ENCODE data around the gene STK24. TPM values are rescaled to one million over a fixed set of nuclear protein-coding genes. Genes with fewer than 3 reads are reported as not detected.

STK24 gene
- total and polyA plus RNA-seq, 10 of the 15 experiments (the other 5 are each of a cell fraction or from before 2014, with no cell fraction given): 7.5 to 115 (median 52.9) TPM

DNA sequence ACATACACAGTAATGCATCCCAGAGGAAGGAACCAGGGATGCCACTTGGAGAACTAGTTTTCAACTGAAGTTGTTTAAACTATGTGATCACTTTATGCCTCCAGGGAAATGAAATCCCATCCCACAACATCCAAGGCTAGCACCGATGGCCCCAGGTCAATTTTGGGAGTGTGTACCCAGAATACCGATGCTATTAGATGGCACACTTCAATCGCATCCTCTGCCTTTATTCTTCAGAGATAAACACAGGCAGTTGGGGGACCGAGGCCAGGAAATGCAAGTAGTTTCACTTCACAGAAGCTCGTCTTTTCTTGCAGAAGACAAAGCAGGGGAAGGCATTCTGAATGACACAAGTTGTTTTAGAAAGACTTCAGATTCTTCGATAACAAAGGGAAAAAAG lies 13.8 kb downstream of the STK24 start:
- Histone ChIP-seq H3K79me2 (ENCODE audit: control insufficient read depth, insufficient read depth, low read length) (peaks cover 95% of the 10 kb centered on the region), H3K4me1 (ENCODE audit: control insufficient read depth, insufficient read depth, low read length) (peaks cover 55% of the 10 kb centered on the region), H3K27ac (ENCODE audit: control insufficient read depth, insufficient read depth) (peak overlapping the region; percentile 35), H3K4me2 (ENCODE audit: control insufficient read depth, insufficient read depth) (peak overlapping the region; percentile 11; the same call in 1 of the 2 replicates), H4K20me1 (ENCODE audit: control insufficient read depth, insufficient read depth) (peaks cover 7% of the 10 kb centered on the region), H3K4me3 (peak overlapping the region; percentile 30; the same call in 1 of the 2 replicates), H3K9ac (ENCODE audit: control insufficient read depth, insufficient read depth, low read length) (0 out of 2 replicates have a peak overlapping the region, but pooled peaks have one; percentile 2), H3K9me3 (replicated peaks; ENCODE audit: control insufficient read depth, insufficient read depth, low read length) (no peaks in the 10 kb centered on the region), H3K36me3 (ENCODE audit: control insufficient read depth in 2 of 2, insufficient read depth in 2 of 2, low read length in 1 of 2) (peaks cover 0 to 1% of the 10 kb centered on the region in 2 experiments), H2AFZ (ENCODE audit: control insufficient read depth, low read depth, low read length) (no peak overlapping the region), H3K27me3 (replicated peaks in 1 of 2; ENCODE audit: control insufficient read depth in 2 of 2, insufficient read depth in 2 of 2, low read length in 1 of 2) (no peaks in the 10 kb centered on the region)
- ChIA-PET CTCF (interaction anchor here (1.0 to 1.5 kb wide), 4 partner anchors 9 to 79 kb away, joined by 3 to 5 read pairs (median 3); no protein-coding TSS in a partner anchor), POLR2A (interaction anchor here (0.7 to 1.4 kb wide), 4 partner anchors 10 to 220 kb away, joined by 3 to 7 read pairs (median 4); no protein-coding TSS in a partner anchor), RAD21 (ENCODE audit: unreplicated experiment) (interaction anchor here (1.0 to 1.7 kb wide), 2 partner anchors 10 to 91 kb away, joined by 3 to 5 read pairs; no protein-coding TSS in a partner anchor), SMC1A (ENCODE audit: uncharacterized antibody, unreplicated experiment) (interaction anchor here (0.7 to 3.9 kb wide), 9 partner anchors 11 to 59 kb away, joined by 3 to 12 read pairs (median 4); no protein-coding TSS in a partner anchor)
- no peak for DNase-seq (ENCODE audit: low read depth, low spot score)
- peak; percentile 18 for FAIRE-seq
- intact Hi-C loops (cut with micrococcal nuclease; ENCODE audit: unreplicated experiment): no loop called here
- WGBS (ENCODE audit: insufficient coverage, insufficient replicate concordance, low lambda C conversion rate, missing lambda C conversion rate): 8% methylated on average over 6 of the region's 6 CpGs
- in situ Hi-C loops (cut with MboI): loop anchor here (25.0 kb wide), 1 partner anchor 1126 kb away; the partner anchor contains the start of gene RAP2A
- BruUV-seq (replicated peaks): no TSS peak
- peak; percentile 49 for ATAC-seq
- TF ChIP-seq, protein P1, sequence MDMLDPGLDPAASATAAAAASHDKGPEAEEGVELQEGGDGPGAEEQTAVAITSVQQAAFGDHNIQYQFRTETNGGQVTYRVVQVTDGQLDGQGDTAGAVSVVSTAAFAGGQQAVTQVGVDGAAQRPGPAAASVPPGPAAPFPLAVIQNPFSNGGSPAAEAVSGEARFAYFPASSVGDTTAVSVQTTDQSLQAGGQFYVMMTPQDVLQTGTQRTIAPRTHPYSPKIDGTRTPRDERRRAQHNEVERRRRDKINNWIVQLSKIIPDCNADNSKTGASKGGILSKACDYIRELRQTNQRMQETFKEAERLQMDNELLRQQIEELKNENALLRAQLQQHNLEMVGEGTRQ (IDR thresholded peaks at IDR 0.05; ENCODE audit: borderline replicate concordance, low read depth, low read length): no peak
- TF ChIP-seq CEBPZ (IDR thresholded peaks at IDR 0.05; ENCODE audit: low read depth, low read length) (no peak), GABPA (IDR thresholded peaks at IDR 0.05; ENCODE audit: low read depth) (no peak), DPF2 (IDR thresholded peaks at IDR 0.05) (no peak), IRF4 (IDR thresholded peaks at IDR 0.05; ENCODE audit: low read depth, low read length) (no peak), FOS (IDR thresholded peaks at IDR 0.05; ENCODE audit: borderline replicate concordance, extremely low read depth, insufficient read length) (no peak), NFXL1 (IDR thresholded peaks at IDR 0.05; ENCODE audit: borderline replicate concordance) (no peak), CREB1 (IDR thresholded peaks at IDR 0.05; ENCODE audit: low read depth) (no peak), POLR2AphosphoS5 (IDR thresholded peaks at IDR 0.05; ENCODE audit: low read length) (no peak)
- TF ChIP-seq, protein P2, sequence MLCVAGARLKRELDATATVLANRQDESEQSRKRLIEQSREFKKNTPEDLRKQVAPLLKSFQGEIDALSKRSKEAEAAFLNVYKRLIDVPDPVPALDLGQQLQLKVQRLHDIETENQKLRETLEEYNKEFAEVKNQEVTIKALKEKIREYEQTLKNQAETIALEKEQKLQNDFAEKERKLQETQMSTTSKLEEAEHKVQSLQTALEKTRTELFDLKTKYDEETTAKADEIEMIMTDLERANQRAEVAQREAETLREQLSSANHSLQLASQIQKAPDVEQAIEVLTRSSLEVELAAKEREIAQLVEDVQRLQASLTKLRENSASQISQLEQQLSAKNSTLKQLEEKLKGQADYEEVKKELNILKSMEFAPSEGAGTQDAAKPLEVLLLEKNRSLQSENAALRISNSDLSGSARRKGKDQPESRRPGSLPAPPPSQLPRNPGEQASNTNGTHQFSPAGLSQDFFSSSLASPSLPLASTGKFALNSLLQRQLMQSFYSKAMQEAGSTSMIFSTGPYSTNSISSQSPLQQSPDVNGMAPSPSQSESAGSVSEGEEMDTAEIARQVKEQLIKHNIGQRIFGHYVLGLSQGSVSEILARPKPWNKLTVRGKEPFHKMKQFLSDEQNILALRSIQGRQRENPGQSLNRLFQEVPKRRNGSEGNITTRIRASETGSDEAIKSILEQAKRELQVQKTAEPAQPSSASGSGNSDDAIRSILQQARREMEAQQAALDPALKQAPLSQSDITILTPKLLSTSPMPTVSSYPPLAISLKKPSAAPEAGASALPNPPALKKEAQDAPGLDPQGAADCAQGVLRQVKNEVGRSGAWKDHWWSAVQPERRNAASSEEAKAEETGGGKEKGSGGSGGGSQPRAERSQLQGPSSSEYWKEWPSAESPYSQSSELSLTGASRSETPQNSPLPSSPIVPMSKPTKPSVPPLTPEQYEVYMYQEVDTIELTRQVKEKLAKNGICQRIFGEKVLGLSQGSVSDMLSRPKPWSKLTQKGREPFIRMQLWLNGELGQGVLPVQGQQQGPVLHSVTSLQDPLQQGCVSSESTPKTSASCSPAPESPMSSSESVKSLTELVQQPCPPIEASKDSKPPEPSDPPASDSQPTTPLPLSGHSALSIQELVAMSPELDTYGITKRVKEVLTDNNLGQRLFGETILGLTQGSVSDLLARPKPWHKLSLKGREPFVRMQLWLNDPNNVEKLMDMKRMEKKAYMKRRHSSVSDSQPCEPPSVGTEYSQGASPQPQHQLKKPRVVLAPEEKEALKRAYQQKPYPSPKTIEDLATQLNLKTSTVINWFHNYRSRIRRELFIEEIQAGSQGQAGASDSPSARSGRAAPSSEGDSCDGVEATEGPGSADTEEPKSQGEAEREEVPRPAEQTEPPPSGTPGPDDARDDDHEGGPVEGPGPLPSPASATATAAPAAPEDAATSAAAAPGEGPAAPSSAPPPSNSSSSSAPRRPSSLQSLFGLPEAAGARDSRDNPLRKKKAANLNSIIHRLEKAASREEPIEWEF (IDR thresholded peaks at IDR 0.05; ENCODE audit: insufficient replicate concordance, low read depth, low read length): no peak
- TF ChIP-seq, protein P3, sequence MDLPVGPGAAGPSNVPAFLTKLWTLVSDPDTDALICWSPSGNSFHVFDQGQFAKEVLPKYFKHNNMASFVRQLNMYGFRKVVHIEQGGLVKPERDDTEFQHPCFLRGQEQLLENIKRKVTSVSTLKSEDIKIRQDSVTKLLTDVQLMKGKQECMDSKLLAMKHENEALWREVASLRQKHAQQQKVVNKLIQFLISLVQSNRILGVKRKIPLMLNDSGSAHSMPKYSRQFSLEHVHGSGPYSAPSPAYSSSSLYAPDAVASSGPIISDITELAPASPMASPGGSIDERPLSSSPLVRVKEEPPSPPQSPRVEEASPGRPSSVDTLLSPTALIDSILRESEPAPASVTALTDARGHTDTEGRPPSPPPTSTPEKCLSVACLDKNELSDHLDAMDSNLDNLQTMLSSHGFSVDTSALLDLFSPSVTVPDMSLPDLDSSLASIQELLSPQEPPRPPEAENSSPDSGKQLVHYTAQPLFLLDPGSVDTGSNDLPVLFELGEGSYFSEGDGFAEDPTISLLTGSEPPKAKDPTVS (IDR thresholded peaks at IDR 0.05; ENCODE audit: low read depth, low read length): no peak
